Ishikawa (cell line): ENCODE measurements around the gene COL8A2.
A peak's percentile ranks its signal among the peaks of the same experiment; 100 is the strongest.

Experiments
- CEBPB ChIP-seq: IDR thresholded peaks from 2 replicates; pipeline ENCODE4 v1.6.1; 2012
- CREB1 ChIP-seq: IDR thresholded peaks from 2 replicates; pipeline ENCODE4 v1.6.1; 2012; ENCODE audit warnings: low read depth
- EGR1 ChIP-seq: IDR thresholded peaks from 2 replicates; pipeline ENCODE4 v1.6.1; 2012
- EP300 ChIP-seq: IDR thresholded peaks from 2 replicates; pipeline ENCODE4 v1.6.1; 2012; ENCODE audit warnings: borderline replicate concordance
- FOXM1 ChIP-seq: IDR thresholded peaks from 2 replicates; pipeline ENCODE4 v1.6.1; 2012; ENCODE audit warnings: low read depth, borderline replicate concordance
- NFIC ChIP-seq: IDR thresholded peaks from 2 replicates; pipeline ENCODE4 v1.6.1; 2012
- RAD21 ChIP-seq: IDR thresholded peaks from 2 replicates; pipeline ENCODE4 v1.6.1; 2012; ENCODE audit warnings: low read depth
- REST ChIP-seq: IDR thresholded peaks from 2 replicates; pipeline ENCODE4 v1.6.1; 2012; ENCODE audit warnings: low read depth, mild to moderate bottlenecking
- TAF1 ChIP-seq: IDR thresholded peaks from 2 replicates; pipeline ENCODE4 v1.6.1; 2012; ENCODE audit warnings: low read depth, mild to moderate bottlenecking
- TCF12 ChIP-seq: IDR thresholded peaks from 2 replicates; pipeline ENCODE4 v1.6.1; 2012; ENCODE audit warnings: low read depth
- TEAD4 ChIP-seq: IDR thresholded peaks from 2 replicates; pipeline ENCODE4 v1.6.1; 2012
- YY1 ChIP-seq: IDR thresholded peaks from 2 replicates; pipeline ENCODE4 v1.6.1; 2012; ENCODE audit warnings: low read depth
- ZBTB7A ChIP-seq: IDR thresholded peaks from 2 replicates; pipeline ENCODE4 v1.6.1; 2012; ENCODE audit warnings: low read depth
- TF ChIP-seq, protein P1 (sequence below): IDR thresholded peaks from 2 replicates; pipeline ENCODE4 v1.6.1; 2012
- TF ChIP-seq, protein P2 (sequence below): IDR thresholded peaks from 2 replicates; pipeline ENCODE4 v1.6.1; 2012

COL8A2 gene

DNA sequence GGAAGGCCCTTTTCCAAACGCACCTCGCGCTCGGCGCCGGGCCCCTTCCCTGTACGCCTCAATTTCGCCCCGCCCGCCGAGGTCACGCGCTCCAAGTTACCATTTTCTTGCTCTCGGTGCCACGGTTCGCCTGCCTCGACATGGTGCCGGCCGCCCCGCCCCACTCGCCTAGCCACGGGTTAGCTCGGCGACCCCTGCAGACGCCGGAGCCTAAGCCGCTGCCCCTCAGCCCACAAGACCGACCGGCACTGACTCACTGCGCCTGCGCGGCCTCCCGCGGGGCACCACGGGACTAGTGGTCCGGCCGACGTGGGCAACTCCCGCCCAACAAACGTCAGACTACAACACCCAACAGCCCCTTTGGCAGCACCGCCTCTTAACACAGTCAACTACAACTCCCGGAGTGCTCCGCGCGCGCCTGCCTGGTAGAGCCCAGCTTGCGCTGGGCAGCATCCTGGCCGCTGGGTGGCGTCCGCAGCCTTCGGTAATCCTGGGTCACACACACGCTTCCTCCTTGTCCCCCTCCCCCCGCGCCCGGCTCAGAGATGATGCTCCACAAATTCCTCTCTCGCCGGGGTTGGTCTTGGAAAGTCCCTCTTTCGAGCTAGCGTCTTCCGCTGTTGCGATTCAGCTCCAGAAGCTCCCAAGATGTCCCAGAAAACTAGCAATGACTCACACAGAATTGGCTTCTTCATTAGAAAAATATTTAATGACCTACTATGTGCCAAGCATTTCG is 24.4 kb upstream of the COL8A2 start, which contains the start of gene TRAPPC3:
TSS of gene TRAPPC3 (minus strand) at position 250 of the 736 bp plus-strand sequence. CDS start at position 142, 108 bp downstream.
- peak; percentile 52; the same call in 1 of the 2 replicates for TF ChIP-seq CREB1
- TF ChIP-seq YY1 = peak; percentile 62
- TF ChIP-seq REST = no peak
- TF ChIP-seq ZBTB7A = no peak; the same call in 1 of the 2 replicates
- no peak for TF ChIP-seq CEBPB
- TF ChIP-seq, protein P1, sequence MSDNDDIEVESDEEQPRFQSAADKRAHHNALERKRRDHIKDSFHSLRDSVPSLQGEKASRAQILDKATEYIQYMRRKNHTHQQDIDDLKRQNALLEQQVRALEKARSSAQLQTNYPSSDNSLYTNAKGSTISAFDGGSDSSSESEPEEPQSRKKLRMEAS = no peak; the same call in 1 of the 2 replicates
- no peak for TF ChIP-seq EGR1
- peak; percentile 98 for TF ChIP-seq RAD21
- no peak for TF ChIP-seq NFIC
- TF ChIP-seq FOXM1 = no peak; the same call in 1 of the 2 replicates
- TF ChIP-seq TAF1 = peak; percentile 83
- peak; percentile 54 for TF ChIP-seq TEAD4
- TF ChIP-seq EP300 = 0 out of 2 replicates have a peak, but pooled peaks have one; percentile 9
- TF ChIP-seq TCF12 = peak; percentile 69
- TF ChIP-seq, protein P2, sequence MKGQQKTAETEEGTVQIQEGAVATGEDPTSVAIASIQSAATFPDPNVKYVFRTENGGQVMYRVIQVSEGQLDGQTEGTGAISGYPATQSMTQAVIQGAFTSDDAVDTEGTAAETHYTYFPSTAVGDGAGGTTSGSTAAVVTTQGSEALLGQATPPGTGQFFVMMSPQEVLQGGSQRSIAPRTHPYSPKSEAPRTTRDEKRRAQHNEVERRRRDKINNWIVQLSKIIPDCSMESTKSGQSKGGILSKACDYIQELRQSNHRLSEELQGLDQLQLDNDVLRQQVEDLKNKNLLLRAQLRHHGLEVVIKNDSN = peak; percentile 68; the same call in 1 of the 2 replicates

DNA sequence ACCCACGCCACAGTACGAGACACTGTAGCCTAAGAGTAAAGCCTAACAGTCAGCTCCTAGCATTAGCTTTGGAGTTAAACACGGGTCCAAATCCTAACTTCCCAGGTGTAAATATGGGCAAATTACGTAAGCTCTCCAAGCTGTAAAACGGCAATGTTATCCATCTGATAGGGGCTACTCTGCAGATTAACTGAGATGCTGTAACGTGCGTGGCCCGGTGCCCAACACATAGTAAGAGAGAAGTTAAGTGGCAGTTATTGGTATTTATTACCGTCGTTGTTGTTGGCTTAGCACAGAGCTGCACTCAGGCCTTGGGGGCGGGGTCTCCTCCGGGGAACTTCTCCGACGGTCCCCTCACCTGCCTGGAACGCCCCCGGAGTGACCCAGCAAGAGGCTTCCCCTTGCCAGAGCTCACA is 23.8 kb upstream of the COL8A2 start:
- no peak for TF ChIP-seq CREB1
- no peak for TF ChIP-seq TCF12
- no peak for TF ChIP-seq CEBPB
- no peak for TF ChIP-seq FOXM1

DNA sequence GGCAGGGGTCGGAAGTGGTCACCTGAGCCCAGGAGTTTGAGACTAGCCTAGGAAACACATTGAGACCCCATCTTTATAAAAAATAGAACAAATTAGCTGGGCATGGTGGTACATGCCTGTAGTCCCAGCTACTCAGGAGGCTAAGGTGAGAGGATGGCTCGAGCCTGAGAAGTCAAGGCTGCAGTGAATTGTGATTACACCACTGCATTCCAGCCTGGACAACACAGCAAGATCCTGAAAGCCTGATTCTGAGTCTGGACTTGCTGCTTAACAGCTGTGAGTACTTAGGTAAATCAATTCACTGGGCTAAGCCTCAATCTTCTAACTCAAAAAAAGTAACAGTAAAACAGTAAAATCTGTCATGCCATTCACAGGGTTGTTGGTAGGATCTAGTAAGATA is 19.4 kb upstream of the COL8A2 start:
- no peak for TF ChIP-seq NFIC
- TF ChIP-seq, protein P1 = no peak
- no peak for TF ChIP-seq EGR1
- no peak for TF ChIP-seq RAD21
- TF ChIP-seq YY1 = no peak
- TF ChIP-seq TAF1 = no peak
- TF ChIP-seq FOXM1 = no peak
- TF ChIP-seq ZBTB7A = no peak

GRCh38 chr1:36143424-36143823 is 18.4 kb upstream of the COL8A2 start:
- TF ChIP-seq YY1 = no peak
- no peak for TF ChIP-seq TEAD4
- TF ChIP-seq EP300 = no peak
- TF ChIP-seq, protein P2 = no peak
- no peak for TF ChIP-seq TAF1
- no peak for TF ChIP-seq EGR1
- no peak for TF ChIP-seq CREB1
- TF ChIP-seq REST = no peak
- TF ChIP-seq ZBTB7A = no peak
- TF ChIP-seq FOXM1 = no peak
- no peak for TF ChIP-seq CEBPB

GRCh38 chr1:36142121-36142520 is 17.1 kb upstream of the COL8A2 start:
- TF ChIP-seq REST (no peak), TAF1 (no peak), CREB1 (no peak), TEAD4 (no peak), TCF12 (no peak), NFIC (no peak), ZBTB7A (no peak), EGR1 (no peak), RAD21 (no peak), EP300 (no peak), CEBPB (no peak), YY1 (no peak), FOXM1 (no peak)
- TF ChIP-seq, protein P1 = no peak
- TF ChIP-seq, protein P2 = no peak
